Suppressor macrophage (primary cell): ENCODE data around the gene ZNF83.
A peak's percentile ranks its signal among the peaks of the same experiment; 100 is the strongest.
"Not testable (repeated sequence)": the region's sequence is repeated elsewhere in the genome, so short reads cannot be mapped to it uniquely, and the experiment has no call there.

Experiments
- DNase-seq, 4 experiments: peaks; one replicate each; pipeline ENCODE4 v3.0.0-alpha.2; 2020 to 2022
- total RNA-seq, 17 experiments: gene quantifications; one replicate each; lab custom pipeline; 2026; ENCODE audit warnings: mixed read lengths in 6 of 17, inconsistent platforms in 3 of 17; lab: John Stamatoyannopoulos, UW

ZNF83 gene
- 5.7 to 30.0 (median 17.4) reads per million in 17 experiments for total RNA-seq

DNA sequence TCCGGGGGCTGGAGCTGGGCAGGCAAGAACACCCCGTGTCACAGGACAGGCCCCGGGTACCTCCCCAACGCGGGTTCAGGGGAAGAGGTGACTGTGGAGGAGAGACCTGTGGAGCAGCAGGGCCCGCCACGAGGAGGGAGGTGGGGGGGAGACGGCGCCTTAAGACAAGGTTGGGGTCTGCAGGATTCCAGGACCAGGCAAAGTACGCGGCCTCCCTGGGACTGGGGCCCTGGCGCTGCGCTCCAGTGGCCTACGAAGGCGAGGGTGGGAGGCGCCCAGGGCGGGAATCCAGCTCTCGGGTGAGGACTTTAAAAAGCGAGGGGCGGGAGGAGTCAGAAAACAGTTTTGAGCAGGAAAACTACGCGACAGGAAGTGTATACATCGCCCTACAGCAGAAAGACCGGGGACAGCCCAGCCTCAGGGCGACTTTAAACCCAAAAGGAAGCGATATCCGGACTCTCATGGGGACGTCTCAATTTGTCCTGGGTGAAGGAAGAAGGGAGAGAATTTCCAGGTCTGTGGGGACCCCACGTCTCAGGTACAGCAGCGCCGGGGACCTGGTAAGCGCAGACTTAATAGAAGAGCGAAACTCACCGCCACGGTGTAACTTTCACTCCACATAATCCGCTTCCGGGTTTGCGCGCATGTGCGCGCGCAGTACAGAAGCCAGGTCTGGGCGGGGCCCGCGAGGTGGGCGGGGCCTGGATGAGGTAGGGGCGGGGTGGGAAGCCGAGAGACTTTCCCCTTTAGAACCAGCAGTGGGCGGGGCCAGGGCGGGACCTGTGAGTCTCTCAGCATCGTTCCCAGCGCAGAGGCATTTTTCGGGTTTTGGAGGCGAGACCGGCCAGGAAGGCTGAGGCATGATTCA, at the start of gene ZNF83:
TSS of gene ZNF83 (minus strand) at position 638 of the 868 bp plus-strand sequence.
- DNase-seq, result peak; percentile 93 to 99 (median 95)

DNA sequence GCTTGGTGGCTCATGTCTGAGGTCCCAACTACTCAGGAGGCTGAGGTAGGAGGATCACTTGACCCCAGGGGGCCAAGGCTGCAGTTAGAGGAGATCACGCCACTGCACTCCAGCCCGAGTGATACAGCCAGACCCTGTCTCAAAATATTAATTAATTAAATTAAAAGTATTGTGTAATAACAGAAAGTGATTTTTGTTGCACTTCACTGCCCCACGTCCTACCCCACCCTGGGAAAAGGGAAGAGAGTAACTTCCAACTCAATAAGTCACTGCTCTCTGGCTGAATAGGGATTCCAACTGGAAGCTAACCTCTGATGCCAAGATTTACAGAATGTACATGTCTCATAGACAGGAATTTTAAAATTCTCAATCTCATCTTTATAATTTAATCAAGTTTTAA, 49.5 kb upstream of the ZNF83 start:
- no peak for DNase-seq

DNA sequence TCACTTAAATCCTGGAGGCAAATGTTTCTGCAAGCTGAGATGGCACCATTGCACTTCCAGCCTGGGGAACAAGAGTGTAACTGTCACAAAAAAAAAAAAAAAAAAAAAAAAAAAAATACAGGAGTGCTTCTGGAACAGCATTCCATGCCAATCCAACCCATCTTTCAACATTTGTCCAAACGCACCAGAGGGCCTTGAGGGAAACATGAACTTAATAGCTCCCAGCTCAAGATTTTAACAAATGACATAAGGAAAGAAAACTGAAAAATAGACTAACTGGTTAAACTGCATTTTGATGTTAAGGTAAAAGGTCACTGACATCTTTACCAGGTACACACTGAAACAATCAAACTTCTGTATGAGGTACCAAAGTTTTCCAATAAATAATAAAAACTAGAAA, 47.7 kb upstream of the ZNF83 start:
- no peak for DNase-seq

DNA sequence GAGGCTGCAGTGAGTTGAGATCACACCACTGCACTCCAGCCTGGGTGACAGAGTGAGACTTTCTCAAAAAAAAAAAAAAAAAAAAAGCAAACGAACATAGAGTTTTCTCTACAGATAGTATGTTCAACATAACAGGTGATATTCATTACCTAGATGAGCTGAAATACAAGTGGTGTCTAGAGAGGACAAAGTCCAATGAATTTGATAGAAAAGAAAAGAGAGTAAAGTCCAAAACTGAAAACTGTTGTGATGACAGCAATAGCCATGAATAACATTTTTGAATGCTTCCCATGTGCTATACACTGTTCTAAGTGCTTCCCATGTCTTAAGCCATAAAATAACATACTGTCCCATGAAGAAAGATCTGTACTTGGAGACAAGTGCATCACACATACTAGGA, 43.1 kb upstream of the ZNF83 start:
- not testable (repeated sequence) for DNase-seq

DNA sequence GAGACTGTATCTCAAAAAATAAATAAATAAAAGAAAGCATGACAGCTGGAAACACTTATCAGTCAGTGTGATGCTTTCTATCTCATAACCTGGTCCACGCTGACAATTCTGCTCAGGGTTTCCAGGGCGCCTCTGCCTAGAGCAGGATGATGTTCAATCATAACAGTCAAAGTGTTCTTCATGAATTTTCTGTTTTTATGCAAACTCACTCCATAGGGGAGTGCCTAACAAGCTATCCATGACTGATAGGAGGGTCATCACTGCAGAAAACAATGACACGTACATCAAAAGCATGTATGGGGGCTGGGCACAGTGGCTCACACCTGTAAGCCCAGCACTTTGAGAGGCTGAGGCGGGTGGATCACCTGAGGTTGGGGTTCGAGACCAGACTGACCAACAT, 41.4 kb upstream of the ZNF83 start:
- no peak for DNase-seq

DNA sequence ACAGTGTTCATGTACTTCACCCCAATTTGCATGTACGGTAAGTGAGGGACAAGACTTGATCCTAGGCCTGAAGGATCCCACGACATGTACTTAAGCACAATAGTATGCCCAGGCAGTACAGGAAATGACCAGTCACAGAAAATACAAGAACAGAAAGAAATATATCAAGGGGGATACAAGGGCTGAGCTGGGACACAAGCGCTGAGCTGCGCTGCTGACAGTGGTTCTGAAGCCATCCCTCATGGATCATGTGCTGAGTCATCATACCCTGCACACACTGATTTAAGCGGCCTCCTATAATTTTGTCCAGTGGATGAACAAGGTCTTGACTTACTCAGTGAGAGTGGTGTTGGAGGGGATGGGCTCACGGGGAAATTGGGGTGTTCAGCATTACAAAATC, 37.1 kb upstream of the ZNF83 start:
- DNase-seq, result not testable (repeated sequence)

DNA sequence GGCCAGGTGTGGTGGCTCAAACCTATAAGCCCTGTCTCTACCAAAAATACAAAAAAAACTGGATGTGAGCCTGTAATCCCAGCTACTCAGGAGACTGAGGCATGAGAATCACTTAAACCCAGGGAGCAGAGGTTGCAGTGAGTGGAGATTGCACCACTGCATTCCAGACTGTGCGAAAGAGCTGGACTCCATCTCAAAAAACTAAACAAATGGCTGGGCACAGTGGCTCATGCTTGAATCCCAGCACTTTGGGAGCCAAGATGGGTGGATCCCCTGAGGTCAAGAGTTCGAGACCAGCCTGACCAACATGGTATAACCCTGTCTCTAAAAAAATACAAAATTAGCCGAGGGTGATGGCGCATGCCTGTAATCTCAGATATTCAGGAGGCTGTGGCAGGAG, 34.9 kb upstream of the ZNF83 start:
- DNase-seq, result no peak

DNA sequence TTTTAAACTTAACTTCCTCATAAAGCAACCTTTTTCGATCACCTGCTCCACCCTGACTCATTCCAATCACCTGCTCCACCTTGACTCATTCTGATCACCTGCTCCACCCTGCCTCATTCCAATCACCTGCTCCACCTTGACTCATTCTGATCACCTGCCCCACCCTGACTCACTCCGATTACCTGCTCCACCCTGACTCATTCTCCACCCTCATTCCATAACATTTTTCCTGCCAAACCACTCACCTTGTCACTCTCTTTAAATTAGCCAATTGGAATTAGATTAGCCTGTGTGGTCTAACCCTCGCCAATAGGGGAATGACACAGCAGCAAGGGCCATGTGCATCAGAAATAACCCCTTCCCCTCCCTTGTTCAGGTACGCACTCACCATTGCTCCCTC, 31.9 kb upstream of the ZNF83 start:
- no peak for DNase-seq

DNA sequence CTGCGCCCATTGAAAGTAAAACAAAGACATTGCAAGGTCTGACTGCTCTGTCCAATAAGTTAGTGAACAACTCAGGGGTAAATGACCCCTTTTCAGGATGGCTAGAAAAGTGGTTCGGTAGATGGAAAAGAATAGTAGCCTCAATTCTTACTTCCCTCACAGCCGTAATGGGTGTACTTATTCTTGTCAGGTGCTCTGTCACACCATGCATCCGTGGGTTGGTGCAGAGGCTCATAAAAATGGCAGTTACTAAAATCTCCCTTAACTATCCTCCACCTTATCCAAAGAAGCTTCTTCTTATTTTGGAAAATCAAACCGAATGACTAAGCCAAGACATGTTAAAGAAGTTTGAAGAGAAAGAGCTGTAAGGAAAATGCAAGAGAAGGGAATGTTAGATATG, 31.4 kb upstream of the ZNF83 start:
- DNase-seq, result no peak

DNA sequence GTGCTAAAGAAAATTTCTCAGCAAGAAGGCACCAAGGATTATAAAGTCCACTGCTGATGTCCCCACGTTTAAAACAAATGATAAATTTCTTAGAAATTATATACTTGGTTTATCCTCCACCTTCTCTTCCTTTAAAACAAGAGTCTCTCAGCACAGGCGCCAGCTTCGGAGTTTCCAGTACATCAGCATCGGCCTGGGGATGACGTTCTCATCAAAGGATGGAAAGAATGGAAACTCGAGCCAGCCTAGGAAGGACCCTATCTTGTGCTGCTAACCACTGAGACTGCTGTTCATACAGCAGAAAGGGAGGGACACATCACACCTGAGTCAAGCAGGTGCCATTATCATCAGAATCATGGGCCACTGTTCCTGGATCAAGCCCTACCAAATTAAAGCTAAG, 29.8 kb upstream of the ZNF83 start:
- DNase-seq, result no peak

DNA sequence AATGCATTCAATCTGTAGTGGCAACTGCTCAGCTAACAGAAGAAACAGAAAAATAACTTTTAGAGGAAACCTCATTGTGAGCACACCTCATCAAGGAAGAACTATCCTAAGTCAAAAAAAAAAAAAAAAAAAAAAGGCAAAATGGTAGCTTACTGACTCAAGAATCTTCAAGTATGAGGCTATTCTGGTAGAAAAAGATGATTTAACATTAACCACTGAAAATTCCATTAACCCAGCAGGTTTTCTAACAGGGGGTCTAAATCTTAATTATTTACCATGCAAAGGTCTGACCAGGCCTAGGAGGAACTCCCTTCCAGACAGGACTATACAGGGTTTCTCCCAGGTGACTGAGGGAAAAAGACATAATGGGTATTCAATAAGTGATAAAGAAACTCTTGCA, 28.4 kb upstream of the ZNF83 start:
- no peak for DNase-seq

DNA sequence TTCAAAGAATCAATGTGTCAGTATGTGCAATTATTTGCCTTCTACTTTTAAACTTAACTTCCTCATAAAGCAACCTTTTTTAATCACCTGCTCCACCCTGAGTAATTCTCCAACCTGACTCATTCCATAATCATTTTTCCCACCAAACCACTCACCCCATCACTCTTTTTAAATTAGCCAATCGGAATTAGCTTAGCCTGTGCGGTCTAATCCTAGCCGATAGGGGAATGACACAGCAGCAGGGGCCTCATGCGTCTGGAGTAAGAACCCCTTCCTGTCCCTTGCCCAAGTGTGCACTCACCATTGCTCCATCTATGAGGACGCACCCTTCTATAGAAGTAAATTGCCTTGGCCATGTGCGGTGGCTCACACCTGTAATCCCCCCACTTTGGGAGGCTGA, 27.4 kb upstream of the ZNF83 start:
- DNase-seq, result no peak

DNA sequence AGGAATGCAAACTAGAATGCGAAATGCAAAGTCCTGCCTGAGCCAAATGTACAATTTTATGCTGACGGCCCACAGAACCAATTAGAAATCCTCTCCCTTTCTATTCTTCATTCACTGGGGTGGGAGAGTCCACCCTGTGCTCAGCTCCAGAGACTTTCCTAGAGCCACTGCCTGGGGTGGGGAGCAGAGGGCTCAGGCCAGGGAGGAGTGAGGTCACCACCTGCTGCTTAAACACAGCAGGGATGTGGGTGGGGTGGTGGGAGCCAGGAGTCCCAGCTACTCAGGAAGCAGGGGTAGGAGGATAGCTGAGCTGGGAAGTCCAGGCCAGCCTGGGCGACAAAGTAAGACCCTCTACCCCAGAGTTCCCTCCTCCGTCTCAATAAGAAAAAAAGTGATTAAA, 26.9 kb upstream of the ZNF83 start:
- DNase-seq, result no peak

DNA sequence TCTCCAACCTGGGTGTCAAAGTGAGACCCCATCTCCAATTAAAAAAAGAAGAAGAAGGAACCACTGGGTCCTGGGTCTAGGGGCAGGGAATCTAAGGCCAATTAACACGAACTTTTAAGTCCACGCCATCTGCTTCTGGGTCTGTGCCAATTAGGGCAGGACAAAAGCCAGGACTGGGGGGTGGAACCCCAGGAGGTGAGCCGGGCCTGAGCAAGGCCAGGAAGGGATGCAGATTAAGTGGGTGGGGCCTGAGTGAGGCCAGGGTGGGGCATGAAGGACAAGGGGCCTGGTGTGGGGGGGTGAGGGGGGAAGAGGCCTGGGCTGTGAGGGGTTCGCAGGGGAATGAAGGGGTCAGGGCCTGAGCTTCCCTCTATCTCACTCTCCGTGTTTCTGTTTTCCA, 26.3 kb upstream of the ZNF83 start:
- no peak for DNase-seq

DNA sequence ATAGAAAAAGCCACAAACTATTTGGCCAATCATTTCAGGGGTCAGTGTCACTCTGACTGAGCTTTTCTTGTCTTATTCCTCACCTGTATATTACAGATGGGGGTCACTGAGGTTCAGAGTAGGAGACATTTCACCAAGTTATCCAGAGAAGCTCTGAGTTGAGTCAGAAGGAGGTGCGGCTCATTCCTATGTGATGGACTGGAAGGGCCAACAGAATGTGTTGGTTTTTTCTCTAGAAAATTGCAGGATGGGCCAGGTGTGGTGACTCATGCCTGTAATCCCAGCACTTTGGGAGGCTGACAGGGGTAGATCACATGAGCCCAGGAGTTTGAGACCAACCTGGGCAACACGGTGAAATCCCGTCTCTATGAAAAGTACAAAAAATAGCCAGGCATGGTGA, 24.5 kb upstream of the ZNF83 start:
- DNase-seq, result no peak

DNA sequence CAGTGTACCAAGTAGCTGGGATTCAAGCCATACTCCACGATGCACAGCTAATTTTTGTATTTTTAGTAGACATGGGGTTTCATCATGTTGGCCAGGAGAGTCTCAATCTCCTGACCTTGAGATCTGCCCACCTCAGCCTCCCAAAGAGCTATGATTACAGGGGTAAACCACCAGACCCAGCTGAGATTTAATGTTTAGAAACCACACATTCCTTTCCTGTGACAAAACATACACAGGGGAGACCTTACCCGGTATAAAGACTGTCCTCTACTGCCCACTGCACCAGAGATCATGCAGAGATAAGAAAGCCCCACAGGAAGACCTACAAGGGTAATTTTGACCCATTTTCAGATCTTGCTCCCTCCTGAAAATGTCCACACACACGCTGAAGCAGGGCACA, 22.8 kb upstream of the ZNF83 start:
- no peak for DNase-seq

DNA sequence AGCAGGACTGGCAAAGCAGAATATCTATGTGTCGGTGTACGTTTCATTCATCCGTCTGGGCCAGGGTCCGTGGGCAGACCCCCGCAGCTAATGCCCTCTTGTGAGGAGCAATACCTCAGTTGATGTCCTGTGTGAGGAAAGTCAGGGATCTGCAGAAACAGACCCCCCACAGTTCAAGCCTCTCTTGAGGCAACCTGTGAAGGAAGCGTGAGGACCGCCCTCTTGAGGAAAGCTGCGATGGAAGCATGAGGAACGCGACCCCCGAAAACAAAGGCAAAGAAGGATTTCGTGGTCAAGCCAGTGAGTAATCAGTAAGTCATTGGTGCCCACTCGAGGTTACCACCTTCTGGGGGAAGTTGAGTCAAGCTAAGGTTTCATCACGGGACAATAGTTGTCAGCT, 20.9 kb upstream of the ZNF83 start:
- no peak for DNase-seq

DNA sequence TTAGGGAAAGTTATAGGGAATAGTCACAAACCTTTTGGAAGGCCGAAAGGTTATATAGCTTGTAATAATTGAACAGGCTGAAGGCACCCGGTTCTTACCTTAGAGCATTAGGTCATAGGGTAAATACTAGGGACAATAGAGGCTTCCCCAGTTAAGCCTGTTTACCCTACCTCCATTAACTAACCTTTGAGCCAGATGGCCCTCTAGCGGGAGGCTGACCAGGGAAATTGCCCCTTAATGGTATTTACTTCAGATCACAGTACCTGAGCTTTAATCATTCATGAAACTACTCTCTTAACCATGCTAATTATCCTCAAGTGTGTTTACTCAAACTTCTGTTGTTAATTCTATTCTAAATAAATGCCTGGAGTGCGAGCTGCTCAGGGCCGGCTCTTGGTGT, 20.4 kb upstream of the ZNF83 start:
- no peak for DNase-seq

DNA sequence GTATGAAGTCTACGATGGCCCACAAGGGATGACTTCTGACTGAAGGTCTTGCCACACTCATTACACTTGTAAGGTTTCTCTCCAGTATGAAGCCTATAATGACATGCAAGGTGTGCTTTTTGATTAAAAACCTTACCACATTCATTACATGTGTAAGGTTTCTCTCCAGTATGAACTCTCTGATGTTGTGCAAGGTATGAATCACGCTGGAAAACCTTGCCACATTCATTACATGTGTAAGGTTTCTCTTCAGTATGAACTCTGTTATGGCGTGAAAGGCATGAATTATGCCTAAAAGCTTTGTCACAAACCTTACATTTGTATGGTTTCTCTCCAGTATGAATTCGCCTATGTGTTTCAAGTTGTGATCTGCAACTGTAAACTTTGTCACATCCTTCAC, 15.0 kb upstream of the ZNF83 start:
- no peak for DNase-seq

DNA sequence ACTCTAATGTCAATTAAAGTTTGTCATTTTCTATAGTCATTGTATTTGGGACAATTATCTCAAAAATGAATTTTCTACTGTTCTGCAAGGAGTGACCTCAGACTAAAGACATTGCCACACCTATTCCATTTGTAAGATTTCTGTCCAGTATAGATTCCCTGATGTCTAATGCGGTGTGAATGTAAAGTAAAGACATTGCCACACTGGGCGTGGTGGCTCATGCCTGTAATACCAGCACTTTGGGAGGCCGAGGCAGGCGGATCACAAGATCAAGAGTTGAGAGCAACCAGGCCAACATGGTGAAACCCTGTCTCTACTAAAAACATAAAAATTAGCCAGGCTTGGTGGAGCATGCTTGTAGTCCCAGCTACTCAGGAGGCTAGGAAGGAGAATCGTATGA, 13.8 kb upstream of the ZNF83 start:
- DNase-seq, result no peak

DNA sequence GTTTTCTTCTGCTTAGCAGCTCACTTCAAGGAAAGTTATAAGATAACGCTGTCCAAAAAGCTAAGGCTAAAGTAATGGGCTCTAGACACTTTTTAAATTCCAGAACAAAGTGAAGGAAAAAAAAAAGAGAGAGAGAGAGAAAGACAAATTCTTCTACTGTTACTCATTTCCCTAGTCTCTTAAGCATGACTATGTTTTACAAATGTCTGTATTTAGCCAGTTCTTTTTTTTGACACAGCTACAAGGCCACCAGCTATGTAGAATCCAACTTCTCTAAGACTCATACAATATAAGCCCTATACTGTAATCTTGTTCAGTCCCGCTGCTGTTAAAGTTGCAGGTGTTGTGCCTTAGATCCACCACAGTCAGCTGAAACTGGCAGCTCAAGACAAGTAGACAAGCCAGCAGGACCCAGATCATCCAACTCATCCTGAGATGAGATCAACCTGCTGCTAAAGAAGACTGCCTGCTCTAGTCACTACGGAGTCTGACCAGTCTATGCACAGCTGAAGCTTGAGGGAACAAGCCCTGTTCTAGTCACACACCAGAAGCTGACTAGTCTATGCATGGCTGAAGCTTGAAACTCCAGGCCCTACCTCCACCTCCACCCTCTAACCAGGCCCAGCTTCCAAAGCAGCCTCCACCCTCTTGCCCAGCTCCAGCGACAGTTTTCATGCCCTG, 10.3 kb upstream of the ZNF83 start:
- DNase-seq, result no peak

DNA sequence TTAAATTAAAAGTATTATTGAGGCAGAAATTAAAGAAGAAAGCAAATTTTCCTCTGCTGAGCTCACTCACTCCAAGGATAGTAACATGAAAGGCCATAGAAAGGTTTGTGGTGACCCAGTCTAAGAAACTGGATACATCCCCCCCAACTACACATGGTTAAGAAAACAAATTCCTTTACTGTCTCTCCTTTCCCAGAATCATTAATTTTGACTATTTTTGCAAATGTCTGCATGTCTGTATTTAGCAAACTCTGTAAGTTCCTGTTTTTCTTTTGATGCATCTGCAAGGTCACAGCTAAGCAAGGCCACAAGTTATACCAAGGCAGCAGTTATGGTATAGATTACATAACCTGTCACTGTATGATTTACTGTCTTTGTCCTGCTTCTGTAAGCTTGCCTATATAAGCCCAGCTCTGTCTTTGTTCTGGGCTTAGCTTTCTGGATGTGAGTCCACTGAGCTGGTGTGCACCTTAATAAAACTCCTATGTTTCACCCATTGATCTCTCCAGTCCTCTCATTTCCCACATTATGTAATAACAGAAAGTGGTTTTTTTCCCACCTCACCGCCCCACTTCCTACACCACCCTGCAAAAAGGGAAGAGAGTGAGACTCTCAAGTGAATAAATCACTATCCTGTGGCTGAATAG, 8.5 kb upstream of the ZNF83 start:
- DNase-seq, result peak in 2 of 4 experiments; percentile 4 to 9

DNA sequence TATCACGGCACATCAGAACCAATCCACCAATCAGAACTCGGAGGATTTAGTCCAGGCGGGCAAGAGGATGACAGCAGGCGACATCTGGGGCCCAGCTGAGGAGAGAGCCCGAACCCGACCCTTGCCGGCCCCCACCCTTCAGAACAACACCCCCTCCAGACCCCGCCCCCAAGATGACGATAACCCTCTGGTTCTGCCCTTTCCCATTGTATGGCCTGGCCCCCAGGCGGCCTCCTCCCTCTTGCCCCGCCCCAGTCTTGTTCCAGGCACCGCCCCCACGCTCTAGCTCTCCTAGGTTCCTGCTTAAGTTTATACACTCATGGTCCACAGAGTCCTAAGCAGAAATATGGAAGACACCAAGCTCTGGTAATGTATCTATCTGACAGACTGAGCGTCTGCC, 2.8 kb upstream of the ZNF83 start:
- no peak for DNase-seq

DNA sequence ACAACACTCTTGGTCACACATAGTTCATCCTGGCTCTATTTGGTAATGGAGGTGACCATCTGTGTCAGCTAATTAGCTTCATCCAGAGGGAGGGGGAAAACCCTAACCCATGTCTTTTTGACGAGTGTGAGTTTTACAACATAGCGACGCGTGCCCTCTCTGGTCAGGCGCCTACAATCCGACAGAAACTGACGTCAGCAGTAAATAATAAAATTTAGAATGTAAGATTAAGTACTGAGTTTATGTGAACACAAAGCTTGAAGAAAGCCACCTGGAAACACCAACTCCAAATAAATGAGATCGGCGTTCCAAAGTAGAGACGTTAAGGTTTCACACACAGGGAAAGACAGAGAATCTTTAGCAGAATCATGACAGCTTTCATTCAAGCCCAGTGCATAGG, 1.8 kb upstream of the ZNF83 start:
- DNase-seq, result no peak
